GM23248 (cell line): ENCODE measurements around the gene FKBP4. TPM values are rescaled to one million over a fixed set of nuclear protein-coding genes. Genes with fewer than 3 reads are reported as not detected.

Experiments
- DNase-seq: peaks from one replicate; pipeline ENCODE4 v3.0.0-alpha.2; 2015
- H2AFZ ChIP-seq: fragments of 200-600 bp; sonication (generic); 2 replicates; pipeline ENCODE4 v1.6.1; 2016; ENCODE audit warnings: antibody characterized with exemption
- H3F3A ChIP-seq: fragments of 200-600 bp; sonication (generic); 2 replicates; pipeline ENCODE4 v1.6.1; 2016; ENCODE audit warnings: mild to moderate bottlenecking, antibody characterized with exemption, mixed run types; ENCODE audit not compliant: insufficient read depth
- H3K27ac ChIP-seq: fragments of 200-600 bp; sonication (generic); 2 replicates; pipeline ENCODE4 v1.5.1; 2016; ENCODE audit warnings: mild to moderate bottlenecking
- H3K27me3 ChIP-seq: fragments of 200-600 bp; sonication (generic); replicated peaks from 2 replicates; pipeline ENCODE4 v1.6.1; 2016; ENCODE audit warnings: mild to moderate bottlenecking; ENCODE audit not compliant: insufficient read depth
- H3K36me3 ChIP-seq: fragments of 200-600 bp; sonication (generic); 2 replicates; pipeline ENCODE4 v1.6.1; 2016; ENCODE audit warnings: low read depth, mild to moderate bottlenecking
- H3K4me1 ChIP-seq: fragments of 200-600 bp; sonication (generic); 2 replicates; pipeline ENCODE4 v1.6.1; 2016; ENCODE audit warnings: mild to moderate bottlenecking; ENCODE audit not compliant: insufficient read depth
- H3K4me2 ChIP-seq: fragments of 200-600 bp; sonication (generic); one replicate; pipeline ENCODE4 v1.6.1; 2016; ENCODE audit warnings: mild to moderate bottlenecking; ENCODE audit not compliant: unreplicated experiment
- H3K4me3 ChIP-seq: fragments of 200-600 bp; sonication (generic); 2 replicates; pipeline ENCODE4 v1.5.1; 2016; ENCODE audit warnings: mild to moderate bottlenecking
- H3K79me2 ChIP-seq: fragments of 200-600 bp; sonication (generic); 2 replicates; pipeline ENCODE4 v1.6.1; 2016; ENCODE audit warnings: mild to moderate bottlenecking; ENCODE audit not compliant: insufficient read depth
- H3K9ac ChIP-seq: fragments of 200-600 bp; sonication (generic); 2 replicates; pipeline ENCODE4 v1.6.1; 2016; ENCODE audit warnings: mild to moderate bottlenecking
- H3K9me2 ChIP-seq: fragments of 200-600 bp; sonication (generic); 2 replicates; pipeline ENCODE4 v1.6.1; 2016; ENCODE audit warnings: mixed run types, mild to moderate bottlenecking, moderate library complexity; ENCODE audit not compliant: insufficient read depth
- H3K9me3 ChIP-seq: fragments of 200-600 bp; sonication (generic); one replicate; pipeline ENCODE4 v1.6.1; 2017; ENCODE audit warnings: low read depth
- H4K20me1 ChIP-seq: fragments of 200-600 bp; sonication (generic); 2 replicates; pipeline ENCODE4 v1.6.0; 2016; ENCODE audit not compliant: insufficient read depth
- EZH2 ChIP-seq: fragments of 200-600 bp; sonication (generic); IDR thresholded peaks from 2 replicates; pipeline ENCODE4 v1.6.1; 2018; ENCODE audit warnings: antibody characterized with exemption, mild to moderate bottlenecking; ENCODE audit not compliant: insufficient read depth, poor library complexity, severe bottlenecking
- EZH2phosphoT487 ChIP-seq: fragments of 200-600 bp; sonication (generic); IDR thresholded peaks from 2 replicates; pipeline ENCODE4 v1.6.1; 2018; ENCODE audit warnings: antibody characterized with exemption, moderate library complexity, mild to moderate bottlenecking, low read depth; ENCODE audit not compliant: insufficient read depth
- WGBS, 2 experiments: methylation state at CpG; one replicate each; pipeline ENCODE4 v1.1.6; 2015 to 2017; ENCODE audit warnings: low lambda C conversion rate in 2 of 2, low coverage in 1 of 2; ENCODE audit errors: missing lambda C conversion rate in 2 of 2; 5-methylcytosine and 5-hydroxymethylcytosine counted together
- in situ Hi-C: fragments of 300-500 bp; cut with MboI; formaldehyde crosslinking; loops from 2 replicates; pipeline ENCODE4 v1.15.0; 2020
- polyA plus RNA-seq: library from polyadenylated mRNA; unstranded; fragments of >200 nt; fragmentation: Nextera tagmentation; extraction: Ambion mirVana; gene quantifications from 2 replicates; pipeline ENCODE4 v1.2.1, GENCODE V29; 2016
- total RNA-seq: library from RNA; depleted of rRNA; stranded (reverse); fragments of >200 nt; shearing (Covaris generic); gene quantifications from 2 replicates; pipeline ENCODE4 v1.2.3, GENCODE V29; 2014

Gene FKBP4
- total and polyA plus RNA-seq, 2 experiments from 2014 or later: 24.0 to 27.4 TPM

- in situ Hi-C loops: no loop called here
- Histone ChIP-seq H3K36me3 (no peaks in the 10 kb centered on the region), H3K4me1 (peaks cover 8% of the 10 kb centered on the region; the same call in 1 of the 2 replicates), H3K4me3 (no peak overlapping the region), H4K20me1 (no peaks in the 10 kb centered on the region), H3K9me2 (no peaks in the 10 kb centered on the region), H3K27me3 (no peaks in the 10 kb centered on the region), H3K4me2 (no peak overlapping the region), H3K9me3 (no peaks in the 10 kb centered on the region), H3K9ac (no peak overlapping the region), H3F3A (no peaks in the 10 kb centered on the region), H3K79me2 (peaks cover 24% of the 10 kb centered on the region), H2AFZ (no peak overlapping the region), H3K27ac (no peak overlapping the region)
- TF ChIP-seq EZH2phosphoT487 (no peak), EZH2 (no peak)
- DNase-seq: no peak
- WGBS, 2 experiments: 93% methylated on average over 20 to 21 of the region's 21 CpGs
Observed at GRCh38 chr12:2793561-2793960, 1.2 kb upstream of the FKBP4 start.

GRCh38 chr12:2794191-2794735, 507 bp upstream of the FKBP4 start:
- Histone ChIP-seq H3K9me2 (no peaks in the 10 kb centered on the region), H3K27me3 (no peaks in the 10 kb centered on the region), H2AFZ (peak overlapping the region; percentile 89), H3K9me3 (no peaks in the 10 kb centered on the region), H3K27ac (peak overlapping the region; percentile 8; the same call in 1 of the 2 replicates), H3K36me3 (no peaks in the 10 kb centered on the region), H3K9ac (peak overlapping the region; percentile 85), H4K20me1 (no peaks in the 10 kb centered on the region), H3K4me3 (peak overlapping the region; percentile 92), H3K4me2 (peak overlapping the region; percentile 89), H3K4me1 (peaks cover 8% of the 10 kb centered on the region; the same call in 1 of the 2 replicates), H3K79me2 (peaks cover 24% of the 10 kb centered on the region), H3F3A (no peaks in the 10 kb centered on the region)
- TF ChIP-seq EZH2 (no peak), EZH2phosphoT487 (no peak)
- 1 to 3% methylated on average over 39 to 49 of the region's 49 CpGs for WGBS, 2 experiments
- DNase-seq: peak; percentile 55
- in situ Hi-C loops: no loop called here

- WGBS, 2 experiments: 0 to 1% methylated on average over 36 to 47 of the region's 111 CpGs
Observed at GRCh38 chr12:2795291-2796186, 769 bp downstream of the FKBP4 start.

GRCh38 chr12:2796187-2796666, 1.5 kb downstream of the FKBP4 start:
- H3K9me2 ChIP-seq: no peaks in the 10 kb centered on the region
- H3K9ac ChIP-seq: peak overlapping the region; percentile 76
- H3K4me3 ChIP-seq: peak overlapping the region; percentile 92
- WGBS, 2 experiments: 4 to 9% methylated on average over 14 of the region's 14 CpGs
- H3K79me2 ChIP-seq: peaks cover 24% of the 10 kb centered on the region
- H2AFZ ChIP-seq: peak overlapping the region; percentile 91
- no peaks in the 10 kb centered on the region for H3K9me3 ChIP-seq
- no peaks in the 10 kb centered on the region for H3K36me3 ChIP-seq
- peak; percentile 28 for DNase-seq
- no peaks in the 10 kb centered on the region for H3K27me3 ChIP-seq
- no peak overlapping the region for H3K27ac ChIP-seq
- no peaks in the 10 kb centered on the region for H4K20me1 ChIP-seq
- H3K4me1 ChIP-seq: peaks cover 8% of the 10 kb centered on the region; the same call in 1 of the 2 replicates
- no peaks in the 10 kb centered on the region for H3F3A ChIP-seq
- peak overlapping the region; percentile 98 for H3K4me2 ChIP-seq
- in situ Hi-C loops: no loop called here
- no peak for TF ChIP-seq EZH2phosphoT487
- no peak for TF ChIP-seq EZH2

More at GRCh38 chr12:2795291-2796186, 769 bp downstream of the FKBP4 start:
- H3K4me2 ChIP-seq: peak overlapping the region; percentile 98
- H3K27me3 ChIP-seq: no peaks in the 10 kb centered on the region
- H3K4me3 ChIP-seq: peak overlapping the region; percentile 92
- no peak for TF ChIP-seq EZH2
- no peak for TF ChIP-seq EZH2phosphoT487
- peaks cover 24% of the 10 kb centered on the region for H3K79me2 ChIP-seq
- H3K9ac ChIP-seq: peak overlapping the region; percentile 85
- H3K4me1 ChIP-seq: peaks cover 8% of the 10 kb centered on the region; the same call in 1 of the 2 replicates
- no peak overlapping the region for H3K27ac ChIP-seq
- DNase-seq: peak; percentile 83
- H4K20me1 ChIP-seq: no peaks in the 10 kb centered on the region
- H3F3A ChIP-seq: no peaks in the 10 kb centered on the region
- H3K36me3 ChIP-seq: no peaks in the 10 kb centered on the region
- H3K9me2 ChIP-seq: no peaks in the 10 kb centered on the region
- no peaks in the 10 kb centered on the region for H3K9me3 ChIP-seq
- H2AFZ ChIP-seq: peak overlapping the region; percentile 91
- in situ Hi-C loops: no loop called here
